Common myeloid progenitor, CD34-positive (primary cell): ENCODE results near the gene CCT6A.
"Not testable (repeated sequence)": the region's sequence is repeated elsewhere in the genome, so short reads cannot be mapped to it uniquely, and the experiment has no call there.

Experiments used
- CTCF ChIA-PET: fragments of 350-600 bp; sonication (Branson Sonifier 250); formaldehyde crosslinking; loops from one replicate; lab custom pipeline; 2021; ENCODE audit warnings: antibody characterized with exemption; lab: Charles Lee
- POLR2A ChIA-PET: fragments of 350-600 bp; sonication (Branson Sonifier 250); formaldehyde crosslinking; loops from one replicate; lab custom pipeline; 2021; ENCODE audit warnings: antibody characterized with exemption; lab: Charles Lee
- DNase-seq, 3 donors: peaks; one replicate each; pipeline versions ENCODE4 v3.0.0 to v3.0.0-alpha.2; 2013
- H3K27ac ChIP-seq, 2 experiments: 1 replicate in 1 of 2; 2 replicates in 1 of 2; pipeline ENCODE4 v1.7.0; 2013; ENCODE audit warnings: inconsistent platforms in 2 of 2, low read length in 2 of 2, mild to moderate bottlenecking in 2 of 2, low read depth in 1 of 2, moderate library complexity in 1 of 2; ENCODE audit not compliant: severe bottlenecking in 2 of 2, insufficient read depth in 1 of 2, poor library complexity in 1 of 2
- H3K27me3 ChIP-seq, 5 experiments: replicated peaks in 2 of 5; 1 replicate in 3 of 5; 2 replicates in 2 of 5; pipeline versions ENCODE4 v1.6.1 to v1.7.0; 2013; ENCODE audit warnings: low read length in 4 of 5, mild to moderate bottlenecking in 2 of 5, moderate library complexity in 2 of 5, inconsistent platforms in 1 of 5; ENCODE audit not compliant: insufficient read depth in 5 of 5, control insufficient read depth in 4 of 5
- H3K36me3 ChIP-seq, 4 experiments: 1 replicate in 2 of 4; 2 replicates in 2 of 4; pipeline versions ENCODE4 v1.6.1 to v1.7.0; 2013; ENCODE audit warnings: low read length in 3 of 4, control low read depth in 1 of 4, mild to moderate bottlenecking in 1 of 4; ENCODE audit not compliant: control insufficient read depth in 4 of 4, insufficient read depth in 4 of 4
- H3K4me1 ChIP-seq, 4 experiments: 1 replicate in 3 of 4; 2 replicates in 1 of 4; pipeline versions ENCODE4 v1.6.1 to v1.7.1; 2013; ENCODE audit warnings: low read length in 3 of 4, mild to moderate bottlenecking in 3 of 4, control low read depth in 1 of 4, inconsistent platforms in 1 of 4, moderate library complexity in 1 of 4; ENCODE audit not compliant: control insufficient read depth in 4 of 4, insufficient read depth in 4 of 4; ENCODE audit errors: control extremely low read depth in 1 of 4
- H3K4me3 ChIP-seq, 7 experiments: 1 replicate in 4 of 7; 2 replicates in 3 of 7; pipeline versions ENCODE4 v1.5.1 to v1.7.0; 2013; ENCODE audit warnings: mild to moderate bottlenecking in 7 of 7, low read length in 6 of 7, moderate library complexity in 6 of 7, inconsistent platforms in 2 of 7, low read depth in 2 of 7, control low read depth in 1 of 7; ENCODE audit not compliant: insufficient read depth in 4 of 7, control insufficient read depth in 1 of 7; ENCODE audit errors: extremely low read depth in 1 of 7
- H3K9me3 ChIP-seq, 5 experiments: 1 replicate in 4 of 5; 2 replicates in 1 of 5; pipeline versions ENCODE4 v1.6.1 to v1.7.1; 2013; ENCODE audit warnings: low read length in 4 of 5, mild to moderate bottlenecking in 2 of 5, inconsistent platforms in 1 of 5, low read depth in 1 of 5, moderate library complexity in 1 of 5; ENCODE audit not compliant: control insufficient read depth in 4 of 5, insufficient read depth in 2 of 5; ENCODE audit errors: control extremely low read depth in 1 of 5
- WGBS: methylation state at CpG from one replicate; pipeline ENCODE4 v1.1.5; 2013; ENCODE audit not compliant: insufficient coverage; 5-methylcytosine and 5-hydroxymethylcytosine counted together

CCT6A gene

DNA sequence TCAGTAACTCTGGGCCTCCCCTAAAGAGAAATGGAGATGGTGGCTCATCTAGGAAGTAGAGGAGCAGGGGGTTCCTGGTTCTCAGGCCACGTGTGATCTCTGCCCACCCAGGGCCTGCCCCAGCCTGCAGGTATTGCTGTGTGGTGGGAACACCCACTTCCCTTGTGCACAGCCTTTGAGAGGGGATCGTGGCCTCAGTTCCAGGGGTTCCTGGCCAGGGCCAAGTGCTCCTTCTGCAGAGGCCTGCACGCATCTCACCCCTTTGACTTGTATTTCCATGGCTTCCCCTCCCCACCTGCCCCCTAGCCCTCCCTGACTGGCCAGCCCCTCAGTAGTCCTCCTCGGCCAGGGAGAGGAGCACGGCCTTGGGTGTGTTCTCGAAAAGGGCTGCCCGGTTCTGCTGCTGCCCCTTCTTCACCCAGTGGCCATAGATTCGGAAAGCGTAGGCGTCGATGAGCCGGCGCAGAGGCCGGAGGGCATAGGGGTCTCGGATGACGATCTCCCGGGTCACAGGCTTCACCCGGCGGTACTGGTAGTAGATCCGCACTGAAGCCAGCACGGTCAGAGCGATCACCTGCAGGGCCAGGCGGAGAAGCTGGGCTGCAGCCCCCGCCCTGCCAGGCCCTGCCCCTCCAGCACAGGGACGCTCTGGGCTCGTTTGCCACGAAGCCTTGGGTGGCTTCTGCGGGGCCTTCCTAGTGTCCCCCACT is 29.3 kb downstream of the CCT6A start:
- H3K27me3 ChIP-seq, H3K9me3 ChIP-seq, H3K27ac ChIP-seq, CTCF ChIA-PET, H3K4me3 ChIP-seq, H3K4me1 ChIP-seq, POLR2A ChIA-PET, DNase-seq: not testable (repeated sequence)
- peaks cover 7 to 43% (median 31%) of the 10 kb centered on the region in 4 experiments for H3K36me3 ChIP-seq
- 93% methylated on average over 28 of the region's 28 CpGs for WGBS

DNA sequence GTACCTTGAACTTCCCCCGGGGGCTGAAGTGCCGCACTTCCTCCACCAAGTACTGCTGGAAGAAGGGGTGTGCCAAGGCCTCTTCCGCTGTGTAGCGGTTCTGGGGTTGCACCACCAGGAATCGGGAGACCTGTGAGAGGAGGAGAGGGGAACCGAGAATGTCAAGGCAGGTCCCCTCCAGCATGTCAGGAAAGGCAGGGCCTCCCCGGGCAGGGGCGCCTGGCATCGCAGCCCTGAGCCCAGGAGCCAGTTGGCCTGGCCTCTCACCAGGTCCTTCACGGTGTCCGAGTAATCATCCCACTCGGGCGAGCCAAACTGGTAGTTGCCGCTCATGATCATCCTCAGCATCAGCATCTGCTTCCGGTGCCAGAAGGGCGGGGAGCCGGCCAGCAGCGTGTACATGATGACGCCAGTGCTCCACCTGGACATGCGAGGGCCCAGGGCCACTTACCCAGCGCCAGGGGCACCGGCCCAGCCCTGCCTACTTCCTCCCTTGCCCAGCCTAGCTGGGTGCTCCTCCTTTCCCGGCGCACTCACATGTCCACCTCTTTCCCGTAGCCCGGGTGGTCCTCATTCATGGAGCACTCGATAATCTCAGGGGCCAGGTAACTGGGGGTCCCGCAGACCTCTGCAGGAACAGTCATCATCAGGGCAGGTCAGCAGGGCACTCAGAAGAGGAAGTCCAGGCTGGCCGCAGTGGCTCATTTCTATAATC is 30.2 kb downstream of the CCT6A start:
- no peak overlapping the region for H3K4me3 ChIP-seq

DNA sequence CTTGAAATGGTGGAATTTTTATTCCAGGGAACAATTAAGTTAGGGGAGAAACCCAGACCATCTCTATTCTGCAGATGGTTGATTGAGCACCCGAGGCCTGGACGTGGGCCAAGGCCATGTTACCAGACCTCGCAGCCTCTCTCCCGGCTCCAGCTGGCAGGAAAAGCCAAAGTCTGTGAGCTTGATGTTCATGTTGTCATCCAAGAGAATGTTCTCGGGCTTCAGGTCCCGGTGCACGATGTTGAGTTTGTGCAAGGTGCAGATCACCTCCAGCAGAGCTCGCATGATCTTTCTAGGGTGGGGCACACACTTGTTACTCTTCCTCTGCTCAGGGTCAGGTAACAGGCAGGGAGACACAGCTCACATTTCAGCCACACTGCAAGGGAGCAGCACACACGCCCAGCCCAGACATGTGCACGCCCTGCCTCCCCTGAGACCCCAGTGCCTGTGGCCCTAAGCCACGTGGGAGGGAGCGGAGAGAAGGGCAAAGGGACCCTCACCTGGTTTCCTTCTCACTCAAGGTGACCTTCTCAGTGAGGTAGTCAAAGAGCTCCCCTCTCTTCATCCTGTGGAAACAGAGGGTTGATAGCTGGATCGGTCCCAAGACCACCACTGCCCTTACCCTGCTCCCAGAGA is 31.7 kb downstream of the CCT6A start:
- POLR2A ChIA-PET = no interaction called here

More for the DNA sequence above, 30.2 kb downstream of the CCT6A start:
- CTCF ChIA-PET = no interaction called here
- no peak for DNase-seq
- Histone ChIP-seq H3K36me3 (peaks cover 3 to 41% (median 27%) of the 10 kb centered on the region in 4 experiments), H3K9me3 (no peaks in the 10 kb centered on the region), H3K27me3 (no peaks in the 10 kb centered on the region), H3K4me1 (peaks cover 0 to 10% (median 4%) of the 10 kb centered on the region in 4 experiments), H3K27ac (no peak overlapping the region)
- 97% methylated on average over 25 of the region's 29 CpGs for WGBS
- POLR2A ChIA-PET = no interaction called here

DNA sequence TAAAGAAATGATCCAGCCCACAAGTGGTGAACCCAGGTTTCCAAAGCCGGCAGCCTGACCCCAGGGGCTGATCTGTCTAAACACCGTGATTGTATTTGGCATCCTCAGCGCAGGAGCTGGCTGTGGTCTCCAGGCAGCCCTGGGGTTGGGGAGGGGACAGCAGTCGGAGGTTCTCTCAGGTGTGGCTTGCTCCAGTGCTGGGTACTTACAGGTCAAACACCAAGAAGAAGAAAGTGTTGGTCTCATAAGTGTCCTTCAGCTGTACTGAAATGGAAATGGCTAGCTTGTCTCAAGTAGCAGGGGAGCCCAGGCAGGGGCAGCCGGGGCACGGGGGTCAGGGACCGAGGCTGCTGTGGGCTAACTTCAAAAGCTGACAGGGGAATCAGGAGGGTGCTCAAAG is 35.2 kb downstream of the CCT6A start:
- Histone ChIP-seq H3K27ac (no peak overlapping the region), H3K36me3 (peaks cover 0 to 17% (median 12%) of the 10 kb centered on the region in 4 experiments), H3K4me1 (no peaks in the 10 kb centered on the region), H3K27me3 (no peaks in the 10 kb centered on the region), H3K9me3 (no peaks in the 10 kb centered on the region), H3K4me3 (no peak overlapping the region)
- POLR2A ChIA-PET = no interaction called here
- no peak for DNase-seq
- WGBS = 94% methylated on average over 7 of the region's 7 CpGs
- CTCF ChIA-PET = interaction anchor here (1.0 kb wide), 1 partner anchor 9 kb away, joined by 3 read pairs; no protein-coding TSS in a partner anchor

More for the DNA sequence above, 31.7 kb downstream of the CCT6A start:
- CTCF ChIA-PET = interaction anchor here (0.6 to 1.1 kb wide), 2 partner anchors 9 to 15 kb away, joined by 3 to 6 read pairs; no protein-coding TSS in a partner anchor
- no peaks in the 10 kb centered on the region for H3K9me3 ChIP-seq
- H3K4me3 ChIP-seq = no peak overlapping the region
- 93% methylated on average over 12 of the region's 13 CpGs for WGBS
- no peak for DNase-seq
- H3K27ac ChIP-seq = no peak overlapping the region
- H3K4me1 ChIP-seq = peaks cover 0 to 10% (median 4%) of the 10 kb centered on the region in 4 experiments
- H3K36me3 ChIP-seq = peaks cover 0 to 33% (median 26%) of the 10 kb centered on the region in 4 experiments
- no peaks in the 10 kb centered on the region for H3K27me3 ChIP-seq

DNA sequence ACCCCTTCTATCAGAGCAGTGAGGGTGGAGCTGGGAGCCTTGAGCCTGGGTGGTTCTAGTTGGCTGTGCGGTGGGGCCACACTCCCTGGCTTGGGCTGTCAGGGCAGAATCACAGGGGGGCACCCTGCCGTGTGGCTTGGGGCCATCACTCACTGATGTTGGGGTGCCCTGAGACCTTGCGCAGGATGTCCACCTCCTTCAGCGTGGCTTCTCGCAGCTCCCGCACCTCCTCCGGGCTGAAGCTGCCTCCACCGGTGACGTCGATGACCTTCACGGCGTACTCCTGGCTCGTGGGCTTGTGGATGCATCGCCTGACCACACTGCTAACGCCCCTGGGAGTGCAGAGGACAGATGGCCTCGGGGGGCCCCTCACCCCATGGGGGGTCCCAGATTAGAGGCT is 35.9 kb downstream of the CCT6A start:
- POLR2A ChIA-PET = no interaction called here
- Histone ChIP-seq H3K4me1 (no peaks in the 10 kb centered on the region), H3K36me3 (peaks cover 0 to 14% (median 9%) of the 10 kb centered on the region in 4 experiments), H3K27ac (no peak overlapping the region), H3K9me3 (no peaks in the 10 kb centered on the region), H3K4me3 (no peak overlapping the region), H3K27me3 (no peaks in the 10 kb centered on the region)
- no peak for DNase-seq
- CTCF ChIA-PET = interaction anchor here (0.6 to 1.3 kb wide), 3 partner anchors 10 to 123 kb away, joined by 3 to 5 read pairs (median 3); no protein-coding TSS in a partner anchor
- 98% methylated on average over 15 of the region's 16 CpGs for WGBS

DNA sequence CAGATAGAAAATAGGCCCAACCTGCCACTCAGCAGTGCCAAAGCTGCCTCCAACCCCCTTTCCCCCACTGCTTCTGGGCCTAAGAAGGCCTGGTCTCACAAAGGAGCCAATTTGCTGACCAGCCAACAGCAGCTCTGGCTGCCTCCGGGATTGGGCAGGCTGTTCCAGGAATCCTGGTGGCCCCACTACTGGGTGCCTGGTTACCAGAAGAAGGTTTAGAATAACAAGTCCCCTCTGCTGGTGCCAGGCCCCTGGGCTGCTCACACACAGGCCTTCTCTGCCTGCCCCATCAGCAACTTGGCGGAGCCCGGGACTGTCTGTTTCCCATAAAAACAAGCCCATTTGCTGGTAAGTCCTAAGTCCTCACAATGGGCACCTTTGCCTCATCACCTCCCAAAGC is 40.0 kb downstream of the CCT6A start:
- Histone ChIP-seq H3K9me3 (no peaks in the 10 kb centered on the region), H3K4me3 (no peak overlapping the region), H3K27ac (no peak overlapping the region), H3K36me3 (peaks cover 0 to 9% (median 6%) of the 10 kb centered on the region in 4 experiments), H3K27me3 (no peaks in the 10 kb centered on the region), H3K4me1 (peaks cover 0 to 3% (median 0%) of the 10 kb centered on the region in 4 experiments)
- CTCF ChIA-PET = interaction anchor here (2.6 kb wide), 1 partner anchor 10 kb away, joined by 8 read pairs; no protein-coding TSS in a partner anchor
- WGBS = 93% methylated on average over 3 of the region's 3 CpGs
- DNase-seq = no peak
- POLR2A ChIA-PET = no interaction called here
